ENCODE measurements around the gene STK24.

STK24 gene

DNA sequence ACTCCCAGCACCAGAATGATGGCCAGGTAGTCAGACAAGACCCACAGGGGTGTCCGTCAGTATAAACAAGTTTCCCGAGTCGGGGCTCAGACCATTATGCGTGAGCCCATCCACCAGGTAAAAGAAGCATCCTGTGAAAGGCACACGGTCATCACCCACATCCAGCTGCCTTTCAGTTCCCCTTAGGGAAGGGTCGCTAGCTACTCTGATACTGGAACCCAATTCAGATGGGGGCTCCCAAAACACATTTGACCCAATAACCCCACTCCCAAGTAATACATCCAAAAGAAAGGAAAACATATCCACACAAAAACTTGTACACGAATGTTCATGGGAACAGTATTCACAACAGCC is 66.8 kb downstream of the STK24 start:
- no peak for DNase-seq (ENCODE audit: low read depth)

DNA sequence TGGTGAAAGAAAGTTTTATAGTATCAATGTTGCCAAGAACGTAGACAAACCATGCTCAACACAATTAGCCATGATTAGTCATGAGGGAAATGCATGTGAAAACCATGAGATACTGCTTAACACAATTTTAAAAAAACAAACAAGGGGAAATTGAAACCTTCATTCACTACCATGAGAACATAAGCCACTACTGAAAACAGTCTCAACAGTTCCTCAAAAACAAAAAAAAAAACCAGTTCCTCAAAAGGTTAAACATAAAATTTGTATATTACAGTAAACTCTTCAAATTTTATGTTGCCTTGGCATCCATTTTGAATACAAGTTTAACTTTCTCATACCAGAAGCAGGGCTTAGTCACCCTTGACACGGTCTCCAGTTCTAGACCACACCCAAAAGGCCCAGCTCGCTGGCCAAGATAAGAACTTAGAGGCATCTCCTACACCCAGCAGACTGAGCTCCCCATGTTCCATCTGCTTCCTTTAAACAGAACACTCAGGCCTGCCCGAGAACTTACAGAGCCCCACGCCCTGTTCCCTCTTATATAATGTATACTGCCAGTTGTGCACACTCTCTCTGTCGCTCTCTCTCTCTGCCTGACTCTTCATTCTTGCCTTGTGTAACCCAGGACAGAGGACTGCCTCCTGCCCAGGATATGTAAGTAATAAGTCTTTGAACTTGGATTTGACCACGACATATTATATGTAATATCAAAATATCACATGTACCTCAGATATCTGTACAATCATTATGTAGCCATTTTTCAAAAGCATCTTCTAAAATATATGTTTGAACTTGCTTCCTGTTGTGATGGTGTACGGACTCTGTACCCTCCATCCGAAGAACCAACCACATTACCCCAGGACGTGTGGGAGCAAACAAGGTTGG is 67.4 kb downstream of the STK24 start:
- DNase-seq (ENCODE audit: low read depth) = peak; percentile 53

DNA sequence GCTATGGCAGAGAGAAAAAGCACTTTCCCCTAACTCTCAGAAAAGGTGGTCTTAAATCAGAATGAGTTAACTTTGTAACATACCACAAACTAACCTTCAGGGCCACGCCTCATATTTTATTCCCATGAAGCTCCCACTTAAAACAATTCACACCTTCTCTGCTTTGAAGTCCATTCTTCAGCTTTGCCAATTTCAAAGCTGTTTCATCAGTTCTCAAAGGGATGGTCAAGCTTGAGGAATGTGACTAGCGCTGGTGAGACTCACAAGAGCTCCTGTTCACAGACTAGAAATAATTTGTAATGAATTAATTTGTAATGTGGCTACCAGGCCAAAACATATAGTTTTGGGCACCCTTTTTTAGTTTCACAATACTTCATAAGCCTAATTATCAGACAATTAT is 68.2 kb downstream of the STK24 start:
- DNase-seq (ENCODE audit: low read depth) = peak; percentile 52

DNA sequence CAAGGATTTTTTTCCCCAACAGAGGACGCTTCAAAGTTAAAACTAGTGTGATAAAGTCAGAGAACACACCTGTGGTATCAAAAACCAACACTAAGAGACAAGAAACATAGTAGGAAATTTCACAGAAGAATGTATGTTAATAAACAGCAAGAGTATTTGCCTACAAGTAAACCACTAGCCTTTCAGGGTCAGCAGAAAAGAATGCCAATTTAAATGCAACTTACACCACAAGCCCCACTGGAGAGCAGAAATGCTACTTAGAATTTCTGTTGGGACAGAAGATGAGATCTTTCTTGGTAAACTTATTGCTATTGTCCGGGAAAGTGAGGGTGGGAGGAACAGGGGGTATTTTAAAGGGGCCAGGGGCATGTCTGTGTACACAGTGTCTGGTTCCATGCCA is 68.6 kb downstream of the STK24 start:
- DNase-seq (ENCODE audit: low read depth) = no peak

DNA sequence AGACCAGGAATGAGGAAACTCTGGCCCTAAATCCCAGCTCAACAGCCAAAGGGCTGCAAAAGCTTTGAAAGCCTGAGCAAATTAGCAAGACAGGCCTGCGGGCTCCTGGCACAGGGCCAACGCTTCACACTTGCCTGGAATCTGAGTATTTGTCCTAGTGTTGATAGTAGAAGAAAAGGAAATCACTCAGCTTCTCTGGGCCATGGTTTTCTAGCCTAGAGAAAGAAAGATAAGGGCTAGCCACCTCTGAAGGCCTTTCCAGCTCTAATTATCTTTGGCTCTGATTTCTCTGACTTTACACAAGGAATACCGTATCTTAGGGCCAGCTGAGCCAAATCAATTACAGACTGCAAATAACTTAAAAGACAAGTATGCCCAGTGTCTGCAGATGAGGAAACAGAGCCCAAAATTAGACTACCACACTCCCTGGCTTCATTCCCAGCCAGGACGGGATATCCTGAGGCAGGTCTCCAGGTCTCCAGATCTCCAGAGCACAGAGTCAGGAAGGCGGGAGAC is 69.6 kb downstream of the STK24 start:
- no peak for DNase-seq (ENCODE audit: low read depth)

DNA sequence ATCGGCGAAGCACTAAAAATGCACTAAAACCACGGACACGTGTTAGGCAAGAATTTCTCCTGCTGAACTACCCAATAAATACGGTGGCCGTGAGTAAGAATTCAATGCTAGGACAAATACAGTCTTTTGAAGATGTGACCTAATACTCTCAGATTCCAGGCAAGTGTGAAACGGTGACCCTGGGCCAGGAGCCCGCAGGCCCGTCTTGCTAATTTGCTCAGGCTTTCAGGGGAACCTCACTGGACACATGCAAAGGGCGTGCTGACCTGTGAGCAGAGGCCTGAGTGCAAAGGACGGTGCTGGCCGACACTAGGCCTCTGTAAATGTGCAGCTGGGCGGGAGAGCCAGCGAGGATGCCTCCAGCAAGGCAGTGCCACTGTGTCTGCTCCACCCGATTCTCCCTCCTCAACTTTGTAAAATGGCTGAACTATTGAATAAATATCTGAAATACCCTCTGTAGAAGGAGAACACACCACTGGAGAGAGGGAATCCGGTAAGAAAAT is 70.1 kb downstream of the STK24 start:
- no peak for DNase-seq (ENCODE audit: low read depth)

DNA sequence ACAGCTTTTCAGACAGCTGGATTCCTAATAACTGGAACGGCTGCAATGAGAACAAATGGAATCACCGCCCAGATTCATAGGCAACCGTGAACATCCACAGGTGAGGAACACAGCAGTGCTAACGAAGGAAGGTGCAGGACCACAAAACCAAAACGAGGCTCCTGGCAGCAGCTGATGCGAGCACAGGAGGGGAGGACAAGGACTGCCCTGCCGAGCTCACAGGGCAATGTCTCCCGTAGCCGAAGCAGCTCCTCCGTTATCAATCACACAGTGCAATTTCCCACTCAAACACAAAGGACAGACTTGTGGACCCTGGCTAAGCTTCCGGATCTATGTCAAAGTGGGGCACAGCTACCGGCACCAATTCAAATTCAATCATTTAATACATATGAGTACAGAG is 70.6 kb downstream of the STK24 start:
- no peak for DNase-seq (ENCODE audit: low read depth)

DNA sequence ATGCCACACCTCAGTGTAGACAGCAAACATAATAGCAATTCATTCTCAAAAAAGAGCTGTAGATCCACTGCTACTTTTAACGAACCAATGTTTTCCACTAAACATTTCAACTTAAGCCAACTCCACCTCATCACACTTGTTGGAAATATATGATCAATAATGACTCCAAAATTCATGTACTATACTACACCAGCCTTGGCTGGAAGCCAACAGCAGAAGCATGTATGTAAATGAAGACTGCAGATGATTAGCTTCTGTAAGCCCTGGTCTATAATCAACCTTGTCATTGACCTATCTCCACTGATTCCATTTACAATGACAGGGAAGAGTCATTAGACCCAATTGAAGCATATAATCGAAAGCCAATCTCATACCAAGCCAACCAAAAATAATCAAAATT is 71.7 kb downstream of the STK24 start:
- DNase-seq (ENCODE audit: low read depth) = no peak

DNA sequence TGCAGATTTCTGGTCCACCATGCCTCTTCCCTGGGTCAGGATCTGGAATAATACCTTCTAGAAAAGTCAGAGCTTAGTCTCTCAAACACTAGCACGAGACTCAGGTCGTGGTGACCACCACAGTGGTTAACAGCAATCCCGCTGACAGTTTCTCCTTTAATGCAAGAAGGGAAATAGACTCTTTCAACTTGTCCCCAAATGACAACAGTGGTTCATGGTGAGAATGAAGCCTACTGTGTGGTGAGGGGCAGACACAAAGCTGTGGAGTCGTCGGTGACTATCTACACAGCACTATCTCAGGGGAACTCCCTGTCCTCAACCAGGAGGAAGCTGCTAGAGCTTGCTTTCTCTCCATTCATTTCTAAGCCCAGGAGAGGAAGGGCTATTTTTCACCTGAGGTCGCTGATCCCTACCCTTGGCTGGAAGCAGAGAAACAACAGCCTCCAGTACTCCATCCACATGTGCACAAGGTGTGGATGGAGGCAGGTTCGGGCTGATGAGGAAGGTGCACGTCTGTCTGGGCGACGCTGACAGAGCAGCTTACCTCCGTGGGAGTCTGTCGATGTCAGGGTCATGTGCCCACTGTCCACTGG is 72.4 kb downstream of the STK24 start:
- no peak for DNase-seq (ENCODE audit: low read depth)

DNA sequence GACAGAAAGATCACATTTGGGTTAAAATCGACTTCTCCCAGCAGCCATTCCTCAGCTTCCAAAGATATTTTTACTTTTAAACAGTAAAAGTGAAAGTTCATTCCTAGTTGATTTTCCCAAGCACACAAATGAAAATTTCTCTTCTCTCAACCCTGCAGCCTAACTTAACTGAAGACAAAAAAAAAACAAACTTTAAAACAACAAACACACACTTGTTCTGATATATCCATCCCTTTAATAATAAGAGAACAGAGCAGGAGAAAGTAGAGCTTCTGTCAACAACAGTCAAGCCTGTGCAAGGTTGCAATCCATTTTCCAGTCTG is 72.9 kb downstream of the STK24 start:
- no peak for DNase-seq (ENCODE audit: low read depth)

DNA sequence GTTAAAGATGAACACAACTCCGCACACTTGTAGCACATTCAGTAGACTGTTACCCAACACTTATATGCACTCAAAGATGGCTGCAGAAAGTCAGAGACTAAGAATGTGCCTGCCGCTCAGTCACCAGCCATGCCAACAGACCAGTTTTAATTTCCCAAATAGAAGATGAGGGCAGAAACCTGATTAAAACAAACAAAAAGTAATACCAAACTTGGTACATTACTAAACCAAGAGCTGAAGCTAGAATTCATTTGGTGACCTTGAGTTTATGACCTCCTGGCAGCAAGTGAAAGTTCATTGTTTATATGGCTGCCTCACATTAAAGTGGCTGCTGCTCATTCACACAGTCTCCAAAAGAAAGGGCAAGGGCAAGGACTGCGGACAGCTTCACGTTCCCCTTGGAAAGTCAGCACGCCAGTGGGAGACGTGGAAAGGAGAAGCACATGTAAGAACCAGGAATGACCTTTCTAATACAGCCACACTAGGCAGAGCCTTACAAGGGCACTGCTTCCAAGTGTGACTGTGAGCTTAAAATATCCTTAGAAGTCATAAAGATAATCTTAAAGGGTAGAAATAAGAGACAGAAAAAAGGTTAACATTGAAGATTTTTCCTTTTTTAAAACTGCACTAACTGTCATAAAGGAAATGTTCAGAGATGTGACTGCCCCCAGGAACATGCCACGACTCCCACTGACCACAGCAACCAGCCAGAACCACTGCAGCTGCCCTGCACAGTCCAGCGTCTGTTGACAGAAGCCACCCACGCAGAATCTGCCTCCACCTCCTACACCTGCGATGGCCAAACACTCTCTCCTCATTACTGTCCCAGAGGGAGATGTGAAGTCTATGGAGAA is 73.5 kb downstream of the STK24 start:
- no peak for DNase-seq (ENCODE audit: low read depth)

DNA sequence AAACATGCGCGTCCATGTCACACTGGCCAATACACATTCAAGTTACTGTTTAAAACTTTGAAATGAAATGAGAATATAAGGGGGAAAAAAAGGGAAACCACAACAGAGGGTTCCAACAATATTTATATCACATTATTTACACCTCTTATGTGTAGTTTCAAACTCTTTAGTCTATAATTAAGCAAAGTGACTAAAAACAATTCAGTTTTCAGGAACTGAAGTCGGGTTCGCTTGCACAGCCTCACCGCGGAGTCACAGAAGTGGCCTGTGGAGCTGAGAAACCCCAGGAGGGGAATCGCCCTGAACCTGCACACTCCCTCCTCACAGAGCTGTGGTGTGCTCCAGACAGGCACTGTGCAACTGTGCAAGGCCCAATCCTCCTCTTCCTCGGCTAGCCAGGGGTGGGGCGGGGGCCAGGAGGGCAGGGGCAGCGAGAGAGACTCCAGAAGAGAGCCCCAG is 75.9 kb downstream of the STK24 start:
- DNase-seq (ENCODE audit: low read depth) = no peak

DNA sequence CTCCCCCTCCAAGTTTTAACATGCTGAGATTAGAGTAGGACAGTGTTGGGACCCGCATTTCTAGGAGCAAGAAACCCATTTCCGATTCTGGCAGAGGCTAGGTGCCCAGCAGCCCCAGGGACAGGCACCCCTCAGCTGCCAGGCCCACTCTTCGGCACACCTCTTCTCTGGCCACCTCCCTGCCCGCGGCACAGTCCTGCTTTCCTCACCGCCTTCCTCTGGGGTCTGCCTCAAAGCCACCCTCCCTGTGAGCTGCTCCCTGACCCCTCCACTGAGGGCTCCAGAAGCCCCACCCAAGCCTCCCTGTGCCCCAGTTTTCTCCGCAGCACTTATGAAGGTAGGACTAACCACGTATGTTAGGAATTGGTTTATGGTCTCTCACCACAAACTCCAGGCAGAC is 79.9 kb downstream of the STK24 start:
- no peak for DNase-seq (ENCODE audit: low read depth)

DNA sequence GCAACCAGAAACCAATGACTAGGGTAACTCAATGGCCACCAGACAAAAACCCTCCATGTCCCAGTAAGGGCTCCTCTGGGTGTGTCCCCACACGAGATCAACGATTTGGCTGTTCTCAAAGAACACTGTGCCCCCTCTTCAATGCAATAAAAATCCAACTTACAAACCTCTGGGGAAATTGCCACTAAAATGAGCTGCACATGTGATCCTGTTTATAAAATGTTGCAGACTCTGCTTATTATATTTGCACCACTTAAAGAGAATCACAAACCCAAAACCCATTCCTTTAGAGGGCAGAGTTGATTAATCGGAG is 80.5 kb downstream of the STK24 start:
- DNase-seq (ENCODE audit: low read depth) = no peak

DNA sequence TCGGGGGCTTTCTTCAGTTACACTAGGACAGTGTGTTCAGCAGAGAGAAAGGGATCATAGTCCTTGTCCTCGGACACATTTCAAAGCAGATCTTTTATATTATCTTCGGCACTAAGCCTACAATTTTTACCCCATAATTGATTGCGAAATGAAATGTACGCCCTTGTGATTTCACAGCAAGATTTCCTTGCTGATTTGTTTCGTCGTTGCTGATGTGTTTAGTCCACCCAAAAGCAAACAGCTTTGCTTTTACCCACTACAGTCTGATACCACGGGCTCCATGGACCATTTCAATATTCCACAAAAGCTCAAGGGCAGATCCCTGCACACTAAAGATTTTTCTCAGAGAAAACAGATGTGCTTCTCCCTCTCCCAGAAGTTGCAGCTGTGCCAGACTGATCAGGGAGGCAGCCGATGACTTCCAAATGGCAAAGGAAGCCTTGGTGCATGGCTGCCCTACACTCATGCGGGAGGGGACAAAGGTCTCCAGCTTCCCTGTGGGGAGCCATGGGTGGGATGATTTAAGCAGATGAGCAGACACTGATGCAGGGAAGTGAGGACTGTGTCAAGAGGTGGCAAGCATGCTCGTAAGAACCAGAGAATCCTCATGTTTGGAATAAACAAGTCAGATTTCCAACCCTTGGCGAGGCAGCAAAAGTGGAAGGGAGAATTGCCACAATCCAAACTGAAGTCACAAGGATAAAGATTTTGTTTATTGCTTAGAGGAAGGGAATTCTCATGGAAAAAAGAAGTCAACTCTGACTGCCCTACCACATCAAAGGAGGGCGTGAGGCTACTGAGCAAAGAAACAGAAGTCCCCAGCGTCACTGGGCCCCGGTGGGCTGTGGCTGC is 81.1 kb downstream of the STK24 start:
- DNase-seq (ENCODE audit: low read depth) = no peak

DNA sequence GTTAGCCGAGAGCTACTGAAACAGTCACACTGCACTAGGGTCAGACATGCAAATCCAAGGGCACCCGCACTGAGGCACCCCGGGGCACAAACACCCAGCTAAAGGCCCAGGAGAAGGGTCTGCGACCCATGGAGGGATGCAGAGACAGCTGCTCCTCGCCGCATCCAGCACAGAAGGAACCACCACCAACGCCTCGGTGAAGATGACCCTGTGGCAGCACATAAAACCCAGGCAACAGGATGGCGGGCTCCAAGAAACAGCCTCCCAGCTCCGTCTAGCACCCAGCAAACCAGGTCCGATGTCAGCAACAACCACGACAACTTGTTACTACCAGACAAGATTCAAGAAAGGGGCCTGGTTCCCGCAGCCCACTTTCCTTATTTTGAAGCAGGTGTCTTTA is 82.1 kb downstream of the STK24 start:
- no peak for DNase-seq (ENCODE audit: low read depth)

DNA sequence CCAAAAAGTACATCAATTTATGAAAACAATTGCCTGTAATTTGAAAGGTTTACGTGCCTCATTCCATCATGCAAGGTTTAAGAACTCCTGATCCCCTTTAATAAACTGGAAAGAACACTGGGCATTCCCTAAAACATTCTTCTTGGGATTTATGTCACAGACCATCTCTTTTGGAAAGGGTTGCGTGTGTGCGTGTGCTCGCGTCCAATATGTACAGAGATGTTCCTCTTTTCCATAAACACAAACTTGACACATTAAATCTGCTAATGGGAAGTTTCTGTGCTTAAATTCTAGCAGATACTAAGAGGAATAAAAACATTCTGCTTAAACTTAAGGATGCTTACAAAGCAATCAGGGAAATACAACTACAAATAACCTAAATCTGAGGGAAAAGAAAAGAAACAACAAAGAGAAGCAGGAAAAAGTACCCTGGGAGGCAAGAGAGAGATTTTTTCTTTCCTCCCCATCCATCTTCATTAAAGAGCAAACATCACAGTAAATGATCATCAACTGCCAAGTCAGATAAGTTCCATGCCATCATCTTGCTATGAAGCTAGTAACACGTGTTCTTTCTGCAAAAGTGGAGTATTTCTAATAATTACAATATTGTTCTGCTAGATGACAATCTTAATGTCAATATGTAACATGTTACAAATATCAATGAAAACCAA is 83.7 kb downstream of the STK24 start:
- no peak for DNase-seq (ENCODE audit: low read depth)

DNA sequence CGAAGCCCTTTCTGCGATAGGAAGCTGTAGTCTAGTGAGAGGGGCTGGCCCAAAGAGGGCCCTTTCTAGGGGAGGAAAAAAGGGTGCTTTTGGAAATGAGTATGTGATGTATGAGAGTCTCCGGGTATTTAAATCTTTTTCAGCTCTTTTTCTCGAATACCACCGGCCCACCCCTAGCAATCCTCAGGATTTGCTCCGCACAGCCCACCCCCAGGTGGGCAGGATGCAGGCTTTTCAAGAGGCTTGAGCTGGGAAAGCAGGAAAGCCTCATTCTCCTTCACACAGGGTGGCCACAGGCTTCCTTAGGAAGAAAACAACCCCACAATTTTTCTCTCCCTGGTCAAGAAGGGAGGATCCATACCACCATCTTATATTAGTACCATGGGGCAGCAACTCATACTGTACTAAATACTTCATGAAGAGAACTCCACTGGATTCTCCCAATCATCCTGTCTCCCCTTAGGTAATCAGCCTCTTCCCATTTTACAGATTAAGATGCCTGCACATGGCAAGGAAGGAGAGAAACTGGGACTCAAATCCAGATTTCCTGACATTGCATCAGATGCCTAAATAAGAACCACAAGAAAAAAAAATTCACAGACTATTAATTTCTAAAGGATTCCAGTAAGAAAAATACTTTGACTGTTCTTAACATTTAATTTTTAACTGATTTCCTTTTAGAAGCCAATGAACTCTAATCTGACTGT is 84.4 kb downstream of the STK24 start:
- no peak for DNase-seq (ENCODE audit: low read depth)

DNA sequence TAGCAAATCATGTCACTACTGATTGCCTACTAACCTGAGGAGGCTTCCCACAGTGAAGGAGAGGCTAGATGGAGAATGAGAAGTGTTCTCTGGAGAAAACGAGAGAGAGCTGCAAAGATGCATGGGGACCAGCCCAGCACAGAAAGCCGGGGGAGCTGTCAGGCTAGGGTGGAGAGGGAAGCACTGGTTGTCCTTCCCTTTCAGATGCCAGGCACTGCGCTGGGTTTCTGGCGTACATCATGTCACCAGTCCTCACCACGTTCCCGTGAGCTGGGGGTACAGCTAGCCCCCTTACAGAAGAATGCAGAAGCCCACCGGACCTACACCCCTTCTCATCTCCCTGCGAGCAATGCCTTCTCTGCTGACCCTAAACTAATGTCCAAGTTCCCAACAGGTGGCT is 86.0 kb downstream of the STK24 start:
- DNase-seq (ENCODE audit: low read depth) = no peak

DNA sequence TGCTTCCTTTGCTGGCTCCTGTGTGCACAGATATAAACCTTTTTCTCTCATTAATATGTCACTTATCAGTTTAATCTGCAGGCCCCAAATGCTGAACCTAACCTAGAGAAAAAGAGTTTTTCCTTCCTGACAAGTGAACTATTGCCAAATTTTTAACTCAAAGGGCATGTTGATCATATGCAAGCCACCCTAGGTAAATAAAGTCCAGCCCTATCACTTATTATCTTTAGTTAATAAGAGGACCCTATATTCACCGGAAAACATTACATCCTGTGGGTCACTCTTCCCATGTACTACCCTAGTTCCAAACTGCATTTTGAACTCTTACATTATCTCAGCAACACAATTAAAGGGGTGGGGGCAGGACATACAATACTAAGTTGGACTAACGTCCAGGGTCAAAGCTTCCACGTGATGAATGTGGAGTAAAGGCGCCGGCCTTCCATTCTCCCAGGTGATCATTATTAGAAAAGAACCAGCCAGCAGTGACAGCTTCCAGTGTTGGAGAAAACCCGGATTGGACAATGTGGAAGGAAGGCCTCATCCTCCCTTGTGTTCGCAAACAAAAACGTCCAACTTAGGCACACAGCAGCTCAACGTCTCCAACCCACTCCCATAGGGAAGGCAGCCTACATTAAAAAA is 86.6 kb downstream of the STK24 start:
- DNase-seq (ENCODE audit: low read depth) = no peak

Measured in non-pigmented ciliary epithelial cell (primary cell).